ENCODE data around the gene LRMDA. TPM values are rescaled to one million over a fixed set of nuclear protein-coding genes. Genes with fewer than 3 reads are reported as not detected.

The LRMDA gene
- total and polyA plus RNA-seq, 2 of the 13 experiments (the other 11 are each of a cell fraction or from before 2014, with no cell fraction given), result 13.4 to 22.0 TPM

DNA sequence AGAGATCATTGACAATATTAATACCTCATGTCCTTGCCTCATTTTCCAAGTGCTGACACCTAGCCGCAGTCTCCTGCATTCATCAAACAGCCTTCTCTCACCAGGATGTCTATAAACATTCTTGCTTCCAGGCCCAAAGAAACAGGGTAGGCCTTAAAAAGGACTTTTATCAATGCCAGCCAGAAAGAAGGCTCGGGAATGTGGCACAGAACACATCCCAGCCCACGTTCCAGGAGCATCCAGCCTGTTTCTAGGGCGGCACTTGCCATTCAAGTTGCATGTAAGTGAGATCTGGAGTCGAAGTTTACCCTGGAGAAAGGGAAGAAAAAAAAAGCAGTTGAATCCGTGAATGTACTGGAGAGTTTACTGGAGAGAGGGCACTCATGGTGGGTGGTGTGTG is 1123.1 kb downstream of the LRMDA start (continued):
- TF ChIP-seq, protein P1, sequence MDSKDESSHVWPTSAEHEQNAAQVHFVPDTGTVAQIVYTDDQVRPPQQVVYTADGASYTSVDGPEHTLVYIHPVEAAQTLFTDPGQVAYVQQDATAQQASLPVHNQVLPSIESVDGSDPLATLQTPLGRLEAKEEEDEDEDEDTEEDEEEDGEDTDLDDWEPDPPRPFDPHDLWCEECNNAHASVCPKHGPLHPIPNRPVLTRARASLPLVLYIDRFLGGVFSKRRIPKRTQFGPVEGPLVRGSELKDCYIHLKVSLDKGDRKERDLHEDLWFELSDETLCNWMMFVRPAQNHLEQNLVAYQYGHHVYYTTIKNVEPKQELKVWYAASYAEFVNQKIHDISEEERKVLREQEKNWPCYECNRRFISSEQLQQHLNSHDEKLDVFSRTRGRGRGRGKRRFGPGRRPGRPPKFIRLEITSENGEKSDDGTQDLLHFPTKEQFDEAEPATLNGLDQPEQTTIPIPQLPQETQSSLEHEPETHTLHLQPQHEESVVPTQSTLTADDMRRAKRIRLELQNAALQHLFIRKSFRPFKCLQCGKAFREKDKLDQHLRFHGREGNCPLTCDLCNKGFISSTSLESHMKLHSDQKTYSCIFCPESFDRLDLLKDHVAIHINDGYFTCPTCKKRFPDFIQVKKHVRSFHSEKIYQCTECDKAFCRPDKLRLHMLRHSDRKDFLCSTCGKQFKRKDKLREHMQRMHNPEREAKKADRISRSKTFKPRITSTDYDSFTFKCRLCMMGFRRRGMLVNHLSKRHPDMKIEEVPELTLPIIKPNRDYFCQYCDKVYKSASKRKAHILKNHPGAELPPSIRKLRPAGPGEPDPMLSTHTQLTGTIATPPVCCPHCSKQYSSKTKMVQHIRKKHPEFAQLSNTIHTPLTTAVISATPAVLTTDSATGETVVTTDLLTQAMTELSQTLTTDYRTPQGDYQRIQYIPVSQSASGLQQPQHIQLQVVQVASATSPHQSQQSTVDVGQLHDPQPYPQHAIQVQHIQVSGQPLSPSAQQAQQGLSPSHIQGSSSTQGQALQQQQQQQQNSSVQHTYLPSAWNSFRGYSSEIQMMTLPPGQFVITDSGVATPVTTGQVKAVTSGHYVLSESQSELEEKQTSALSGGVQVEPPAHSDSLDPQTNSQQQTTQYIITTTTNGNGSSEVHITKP (CRISPR knock-in tag; IDR thresholded peaks at IDR 0.05; ENCODE audit: low read depth), result no peak
- no peak for TF ChIP-seq ZNF136 (CRISPR knock-in tag; IDR thresholded peaks at IDR 0.05; ENCODE audit: low read depth)
- TF ChIP-seq SRF (IDR thresholded peaks at IDR 0.05; ENCODE audit: low read depth, low read length), result no peak
- TF ChIP-seq, protein P2, sequence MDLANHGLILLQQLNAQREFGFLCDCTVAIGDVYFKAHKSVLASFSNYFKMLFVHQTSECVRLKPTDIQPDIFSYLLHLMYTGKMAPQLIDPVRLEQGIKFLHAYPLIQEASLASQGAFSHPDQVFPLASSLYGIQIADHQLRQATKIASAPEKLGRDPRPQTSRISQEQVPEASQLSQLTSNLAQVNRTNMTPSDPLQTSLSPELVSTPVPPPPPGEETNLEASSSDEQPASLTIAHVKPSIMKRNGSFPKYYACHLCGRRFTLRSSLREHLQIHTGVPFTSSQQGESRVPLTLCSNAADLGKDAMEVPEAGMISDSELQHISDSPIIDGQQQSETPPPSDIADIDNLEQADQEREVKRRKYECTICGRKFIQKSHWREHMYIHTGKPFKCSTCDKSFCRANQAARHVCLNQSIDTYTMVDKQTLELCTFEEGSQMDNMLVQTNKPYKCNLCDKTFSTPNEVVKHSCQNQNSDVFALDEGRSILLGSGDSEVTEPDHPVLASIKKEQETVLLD (CRISPR knock-in tag; IDR thresholded peaks at IDR 0.05; ENCODE audit: low read depth), result no peak
- TF ChIP-seq, protein P3, sequence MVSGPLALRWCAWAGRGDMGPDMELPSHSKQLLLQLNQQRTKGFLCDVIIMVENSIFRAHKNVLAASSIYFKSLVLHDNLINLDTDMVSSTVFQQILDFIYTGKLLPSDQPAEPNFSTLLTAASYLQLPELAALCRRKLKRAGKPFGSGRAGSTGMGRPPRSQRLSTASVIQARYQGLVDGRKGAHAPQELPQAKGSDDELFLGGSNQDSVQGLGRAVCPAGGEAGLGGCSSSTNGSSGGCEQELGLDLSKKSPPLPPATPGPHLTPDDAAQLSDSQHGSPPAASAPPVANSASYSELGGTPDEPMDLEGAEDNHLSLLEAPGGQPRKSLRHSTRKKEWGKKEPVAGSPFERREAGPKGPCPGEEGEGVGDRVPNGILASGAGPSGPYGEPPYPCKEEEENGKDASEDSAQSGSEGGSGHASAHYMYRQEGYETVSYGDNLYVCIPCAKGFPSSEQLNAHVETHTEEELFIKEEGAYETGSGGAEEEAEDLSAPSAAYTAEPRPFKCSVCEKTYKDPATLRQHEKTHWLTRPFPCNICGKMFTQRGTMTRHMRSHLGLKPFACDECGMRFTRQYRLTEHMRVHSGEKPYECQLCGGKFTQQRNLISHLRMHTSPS (CRISPR knock-in tag; IDR thresholded peaks at IDR 0.05; ENCODE audit: low read depth), result no peak
- no peak for TF ChIP-seq RAD51 (IDR thresholded peaks at IDR 0.05; ENCODE audit: borderline replicate concordance)

Measured in HepG2 (cell line).